ENCODE measurements around the gene DIAPH2.

The DIAPH2 gene

DNA sequence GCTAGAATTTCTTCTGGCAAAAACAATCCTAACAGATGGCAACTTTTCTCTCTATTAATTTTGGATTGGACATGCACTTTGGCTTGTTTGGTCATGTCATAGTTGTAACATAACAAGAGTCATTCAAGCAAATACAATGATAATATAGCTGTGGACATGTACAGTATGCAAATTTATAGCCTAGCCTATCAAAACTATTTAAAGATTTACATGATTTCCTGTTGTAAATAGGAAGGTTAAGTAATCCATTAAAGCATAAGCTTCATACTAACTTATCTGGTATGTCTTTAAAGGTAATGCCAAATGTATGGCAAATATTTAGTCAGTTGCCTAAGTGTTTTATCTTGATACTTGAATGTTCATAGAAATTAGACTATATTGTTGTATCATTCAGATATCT lies 244.4 kb downstream of the DIAPH2 start:
- no peaks in the 10 kb centered on the region for H3K79me2 ChIP-seq (ENCODE audit: control insufficient read depth, low read length)
- no peaks in the 10 kb centered on the region for H3K36me3 ChIP-seq (ENCODE audit: control insufficient read depth, low read length)
- no peaks in the 10 kb centered on the region for H3K9me3 ChIP-seq (ENCODE audit: control insufficient read depth, insufficient read depth, low read length)
- H3K4me2 ChIP-seq (ENCODE audit: low read length): no peak overlapping the region
- H4K20me1 ChIP-seq (ENCODE audit: control insufficient read depth, insufficient read depth, low read depth, low read length): no peaks in the 10 kb centered on the region
- TF ChIP-seq, protein P1, sequence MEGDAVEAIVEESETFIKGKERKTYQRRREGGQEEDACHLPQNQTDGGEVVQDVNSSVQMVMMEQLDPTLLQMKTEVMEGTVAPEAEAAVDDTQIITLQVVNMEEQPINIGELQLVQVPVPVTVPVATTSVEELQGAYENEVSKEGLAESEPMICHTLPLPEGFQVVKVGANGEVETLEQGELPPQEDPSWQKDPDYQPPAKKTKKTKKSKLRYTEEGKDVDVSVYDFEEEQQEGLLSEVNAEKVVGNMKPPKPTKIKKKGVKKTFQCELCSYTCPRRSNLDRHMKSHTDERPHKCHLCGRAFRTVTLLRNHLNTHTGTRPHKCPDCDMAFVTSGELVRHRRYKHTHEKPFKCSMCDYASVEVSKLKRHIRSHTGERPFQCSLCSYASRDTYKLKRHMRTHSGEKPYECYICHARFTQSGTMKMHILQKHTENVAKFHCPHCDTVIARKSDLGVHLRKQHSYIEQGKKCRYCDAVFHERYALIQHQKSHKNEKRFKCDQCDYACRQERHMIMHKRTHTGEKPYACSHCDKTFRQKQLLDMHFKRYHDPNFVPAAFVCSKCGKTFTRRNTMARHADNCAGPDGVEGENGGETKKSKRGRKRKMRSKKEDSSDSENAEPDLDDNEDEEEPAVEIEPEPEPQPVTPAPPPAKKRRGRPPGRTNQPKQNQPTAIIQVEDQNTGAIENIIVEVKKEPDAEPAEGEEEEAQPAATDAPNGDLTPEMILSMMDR (IDR thresholded peaks at IDR 0.05; ENCODE audit: low read depth, low read length, poor library complexity, severe bottlenecking): no peak
- no peak for TF ChIP-seq EZH2phosphoT487 (IDR thresholded peaks at IDR 0.05; ENCODE audit: borderline replicate concordance, low read length)
- no peaks in the 10 kb centered on the region for H3K9me2 ChIP-seq (replicated peaks; ENCODE audit: control insufficient read depth, low read length)
- H3F3A ChIP-seq (ENCODE audit: control insufficient read depth, insufficient read depth): no peaks in the 10 kb centered on the region
- H3K4me1 ChIP-seq (ENCODE audit: control insufficient read depth, low read length): peaks cover 4% of the 10 kb centered on the region; the same call in 1 of the 2 replicates
- no peak overlapping the region for H3K4me3 ChIP-seq (ENCODE audit: low read length)
- H3K27me3 ChIP-seq (ENCODE audit: control insufficient read depth, low read length): no peaks in the 10 kb centered on the region
- no peak overlapping the region for H3K27ac ChIP-seq (ENCODE audit: low read depth, low read length)

DNA sequence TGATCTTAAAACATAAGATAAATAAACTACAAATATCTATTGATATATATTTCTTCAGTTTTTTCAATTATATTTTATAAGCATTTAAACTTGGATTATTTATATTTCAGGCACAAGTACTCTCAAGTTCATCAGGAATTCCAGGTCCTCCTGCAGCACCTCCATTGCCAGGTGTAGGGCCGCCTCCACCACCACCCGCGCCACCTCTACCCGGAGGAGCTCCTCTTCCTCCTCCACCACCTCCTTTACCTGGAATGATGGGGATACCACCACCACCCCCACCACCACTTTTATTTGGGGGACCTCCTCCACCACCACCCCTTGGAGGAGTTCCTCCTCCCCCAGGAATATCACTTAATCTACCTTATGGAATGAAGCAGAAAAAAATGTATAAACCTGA lies 273.1 kb downstream of the DIAPH2 start:
- Histone ChIP-seq H3K79me2 (ENCODE audit: control insufficient read depth, low read length) (no peaks in the 10 kb centered on the region), H3F3A (ENCODE audit: control insufficient read depth, insufficient read depth) (no peaks in the 10 kb centered on the region), H3K9me3 (ENCODE audit: control insufficient read depth, insufficient read depth, low read length) (peaks cover 8% of the 10 kb centered on the region; the same call in 1 of the 2 replicates), H3K9me2 (replicated peaks; ENCODE audit: control insufficient read depth, low read length) (no peaks in the 10 kb centered on the region), H3K4me1 (ENCODE audit: control insufficient read depth, low read length) (no peaks in the 10 kb centered on the region), H3K4me3 (ENCODE audit: low read length) (no peak overlapping the region), H3K27me3 (ENCODE audit: control insufficient read depth, low read length) (no peaks in the 10 kb centered on the region), H3K27ac (ENCODE audit: low read depth, low read length) (no peak overlapping the region), H3K36me3 (ENCODE audit: control insufficient read depth, low read length) (peaks cover 7% of the 10 kb centered on the region; the same call in 1 of the 2 replicates), H3K4me2 (ENCODE audit: low read length) (no peak overlapping the region), H4K20me1 (ENCODE audit: control insufficient read depth, insufficient read depth, low read depth, low read length) (no peaks in the 10 kb centered on the region)
- TF ChIP-seq, protein P1 (IDR thresholded peaks at IDR 0.05; ENCODE audit: low read depth, low read length, poor library complexity, severe bottlenecking): no peak
- TF ChIP-seq EZH2phosphoT487 (IDR thresholded peaks at IDR 0.05; ENCODE audit: borderline replicate concordance, low read length): no peak

DNA sequence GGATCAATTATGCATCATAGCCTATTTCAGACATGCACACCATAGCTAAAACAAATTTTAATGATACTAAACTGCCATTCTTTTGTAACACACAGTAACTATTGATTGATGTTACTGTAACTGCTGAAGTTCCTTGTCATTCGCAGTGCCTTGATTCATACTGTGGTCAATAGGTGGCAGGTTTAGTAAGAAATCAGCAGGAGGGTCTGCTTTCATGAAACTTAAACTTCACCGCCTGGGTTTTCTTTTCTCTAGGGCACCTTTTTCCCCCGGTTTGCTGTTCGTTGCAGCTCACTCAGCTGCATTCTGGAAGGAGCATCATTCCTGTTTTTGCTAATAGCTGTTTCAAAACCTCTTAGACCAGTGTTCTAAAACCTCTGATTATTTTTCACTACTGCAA lies 287.2 kb downstream of the DIAPH2 start:
- Histone ChIP-seq H3F3A (ENCODE audit: control insufficient read depth, insufficient read depth) (no peaks in the 10 kb centered on the region), H3K36me3 (ENCODE audit: control insufficient read depth, low read length) (no peaks in the 10 kb centered on the region), H3K4me3 (ENCODE audit: low read length) (no peak overlapping the region), H3K9me3 (ENCODE audit: control insufficient read depth, insufficient read depth, low read length) (no peaks in the 10 kb centered on the region), H3K27ac (ENCODE audit: low read depth, low read length) (no peak overlapping the region), H3K79me2 (ENCODE audit: control insufficient read depth, low read length) (no peaks in the 10 kb centered on the region), H4K20me1 (ENCODE audit: control insufficient read depth, insufficient read depth, low read depth, low read length) (no peaks in the 10 kb centered on the region), H3K9me2 (replicated peaks; ENCODE audit: control insufficient read depth, low read length) (no peaks in the 10 kb centered on the region), H3K4me2 (ENCODE audit: low read length) (no peak overlapping the region), H3K27me3 (ENCODE audit: control insufficient read depth, low read length) (no peaks in the 10 kb centered on the region), H3K4me1 (ENCODE audit: control insufficient read depth, low read length) (no peaks in the 10 kb centered on the region)
- TF ChIP-seq, protein P1 (IDR thresholded peaks at IDR 0.05; ENCODE audit: low read depth, low read length, poor library complexity, severe bottlenecking): no peak
- TF ChIP-seq EZH2phosphoT487 (IDR thresholded peaks at IDR 0.05; ENCODE audit: borderline replicate concordance, low read length): no peak

All from DOHH2 (cell line).